H9 (cell line): Measurements from ENCODE around the gene ATP13A2. TPM values are rescaled to one million over a fixed set of nuclear protein-coding genes. Genes with fewer than 3 reads are reported as not detected.

Experiments used
- DNase-seq: peaks from one replicate; pipeline ENCODE4 v3.0.0-alpha.2; 2017
- H2AFZ ChIP-seq: one replicate; pipeline ENCODE4 v1.6.1; 2013; ENCODE audit warnings: mild to moderate bottlenecking, low read length, control low read depth, moderate library complexity
- H2AK5ac ChIP-seq: 2 replicates; pipeline ENCODE4 v1.6.1; 2013; ENCODE audit warnings: low read length, control low read depth, mixed read lengths; ENCODE audit not compliant: insufficient read length
- H2BK120ac ChIP-seq: one replicate; pipeline ENCODE4 v1.6.1; 2013; ENCODE audit warnings: low read depth, mild to moderate bottlenecking, low read length, control low read depth, inconsistent platforms; ENCODE audit not compliant: poor library complexity, severe bottlenecking
- H2BK12ac ChIP-seq: 2 replicates; pipeline ENCODE4 v1.6.1; 2013; ENCODE audit warnings: low read length, control low read depth, mixed read lengths, low read depth; ENCODE audit not compliant: insufficient read length
- H2BK15ac ChIP-seq: 2 replicates; pipeline ENCODE4 v1.6.1; 2013; ENCODE audit warnings: low read depth, low read length, control low read depth
- H2BK20ac ChIP-seq: one replicate; pipeline ENCODE4 v1.6.1; 2013; ENCODE audit warnings: low read depth, mild to moderate bottlenecking, low read length, control low read depth, inconsistent platforms; ENCODE audit not compliant: poor library complexity, severe bottlenecking
- H2BK5ac ChIP-seq: 2 replicates; pipeline ENCODE4 v1.6.1; 2013; ENCODE audit warnings: low read length, control low read depth, mixed read lengths; ENCODE audit not compliant: insufficient read length
- H3K14ac ChIP-seq: 2 replicates; pipeline ENCODE4 v1.6.1; 2013; ENCODE audit warnings: low read length, control low read depth; ENCODE audit not compliant: insufficient read depth
- H3K18ac ChIP-seq: 2 replicates; pipeline ENCODE4 v1.6.1; 2013; ENCODE audit warnings: low read depth, mild to moderate bottlenecking, mixed read lengths, low read length, control low read depth; ENCODE audit not compliant: insufficient read length
- H3K23ac ChIP-seq: 2 replicates; pipeline ENCODE4 v1.6.1; 2013; ENCODE audit warnings: low read length, control low read depth, mixed read lengths, low read depth; ENCODE audit not compliant: insufficient read length
- H3K23me2 ChIP-seq: 2 replicates; pipeline ENCODE4 v1.6.1; 2013; ENCODE audit warnings: low read depth, mild to moderate bottlenecking, mixed read lengths, low read length, control low read depth; ENCODE audit not compliant: insufficient read length, poor library complexity, severe bottlenecking
- H3K27ac ChIP-seq: 2 replicates; pipeline ENCODE4 v1.5.1; 2013; ENCODE audit warnings: low read length, control low read depth, mixed read lengths, low read depth; ENCODE audit not compliant: insufficient read length
- H3K27me3 ChIP-seq: 2 replicates; pipeline ENCODE4 v1.6.1; 2013; ENCODE audit warnings: low read length, control low read depth, inconsistent platforms; ENCODE audit not compliant: insufficient read depth
- H3K4ac ChIP-seq: 2 replicates; pipeline ENCODE4 v1.6.1; 2013; ENCODE audit warnings: low read depth, mild to moderate bottlenecking, control low read depth, inconsistent platforms, low read length, moderate library complexity
- H3K4me1 ChIP-seq: 2 replicates; pipeline ENCODE4 v1.6.1; 2013; ENCODE audit warnings: low read length, control low read depth, inconsistent platforms; ENCODE audit not compliant: insufficient read depth
- H3K4me2 ChIP-seq: 2 replicates; pipeline ENCODE4 v1.6.1; 2013; ENCODE audit warnings: low read length, control low read depth, mixed read lengths; ENCODE audit not compliant: insufficient read length, insufficient read depth
- H3K56ac ChIP-seq: 2 replicates; pipeline ENCODE4 v1.6.1; 2013; ENCODE audit warnings: low read depth, mild to moderate bottlenecking, mixed read lengths, low read length, control low read depth; ENCODE audit not compliant: insufficient read length
- H3K79me1 ChIP-seq: 2 replicates; pipeline ENCODE4 v1.6.1; 2013; ENCODE audit warnings: low read depth, mild to moderate bottlenecking, moderate library complexity, low read length, control low read depth, inconsistent platforms; ENCODE audit not compliant: insufficient read depth, poor library complexity, severe bottlenecking
- H3K79me2 ChIP-seq: 2 replicates; pipeline ENCODE4 v1.6.1; 2013; ENCODE audit warnings: low read length, control low read depth, inconsistent platforms; ENCODE audit not compliant: insufficient read depth
- H3K9ac ChIP-seq: 2 replicates; pipeline ENCODE4 v1.6.1; 2013; ENCODE audit warnings: low read length, control low read depth, mixed read lengths; ENCODE audit not compliant: insufficient read length; ENCODE audit errors: extremely low read depth
- H3K9me3 ChIP-seq: one replicate; pipeline ENCODE4 v1.6.1; 2013; ENCODE audit warnings: low read depth, low read length, inconsistent platforms; ENCODE audit not compliant: control insufficient read depth
- H3T11ph ChIP-seq: one replicate; pipeline ENCODE4 v1.6.1; 2013; ENCODE audit warnings: mild to moderate bottlenecking, low read length, control low read depth, inconsistent platforms
- H4K20me1 ChIP-seq: one replicate; pipeline ENCODE4 v1.6.1; 2013; ENCODE audit not compliant: control insufficient read depth, insufficient read length, insufficient read depth
- H4K5ac ChIP-seq: 2 replicates; pipeline ENCODE4 v1.6.1; 2013; ENCODE audit warnings: low read depth, mild to moderate bottlenecking, mixed read lengths, low read length, control low read depth; ENCODE audit not compliant: insufficient read length
- H4K8ac ChIP-seq: replicated peaks from 2 replicates; pipeline ENCODE4 v1.6.1; 2013; ENCODE audit warnings: low read length, control low read depth, mixed read lengths, low read depth; ENCODE audit not compliant: insufficient read length
- H4K91ac ChIP-seq: 2 replicates; pipeline ENCODE4 v1.6.1; 2013; ENCODE audit warnings: low read depth, mild to moderate bottlenecking, moderate library complexity, mixed read lengths, low read length, control low read depth; ENCODE audit not compliant: insufficient read length
- H3K27ac Mint-ChIP-seq, 3 experiments: 2 replicates in 2 of 3; 3 replicates in 1 of 3; pipeline ENCODE4 v1.8.0; 2020 to 2021; ENCODE audit warnings: mixed read lengths in 3 of 3, mild to moderate bottlenecking in 1 of 3, moderate library complexity in 1 of 3
- H3K27me3 Mint-ChIP-seq: 2 replicates; pipeline ENCODE4 v1.8.0; 2021; ENCODE audit warnings: low read depth, mild to moderate bottlenecking, moderate library complexity, mixed read lengths
- H3K36me3 Mint-ChIP-seq, 3 experiments: 2 replicates in 2 of 3; 3 replicates in 1 of 3; pipeline ENCODE4 v1.8.0; 2020 to 2021; ENCODE audit warnings: low read depth in 3 of 3, mixed read lengths in 3 of 3; ENCODE audit not compliant: insufficient read depth in 1 of 3
- H3K4me1 Mint-ChIP-seq, 2 experiments: 2 replicates each; pipeline ENCODE4 v1.8.0; 2020; ENCODE audit warnings: mixed read lengths in 2 of 2
- H3K4me3 Mint-ChIP-seq, 2 experiments: 2 replicates in 1 of 2; 3 replicates in 1 of 2; pipeline ENCODE4 v1.8.0; 2020 to 2021; ENCODE audit warnings: mild to moderate bottlenecking in 2 of 2, mixed read lengths in 2 of 2, moderate library complexity in 1 of 2
- H3K9me3 Mint-ChIP-seq, 2 experiments: 2 replicates in 1 of 2; 3 replicates in 1 of 2; pipeline ENCODE4 v1.8.0; 2020; ENCODE audit warnings: mild to moderate bottlenecking in 2 of 2, mixed read lengths in 2 of 2, moderate library complexity in 1 of 2
- CTCF ChIP-seq: fragments of 200-600 bp; sonication (generic); conservative IDR thresholded peaks from 3 replicates; pipeline ENCODE4 v1.8.0; 2021; ENCODE audit warnings: antibody characterized with exemption, mild to moderate bottlenecking
- WGBS: extraction: QIAGEN DNeasy Blood & Tissue Kit; methylation state at CpG from one replicate; pipeline ENCODE4 v1.1.7; 2013; ENCODE audit warnings: missing lambda C conversion rate, low lambda C conversion rate, mixed read lengths; ENCODE audit not compliant: insufficient read length; ENCODE audit errors: extremely low coverage; 5-methylcytosine and 5-hydroxymethylcytosine counted together
- total RNA-seq: library from RNA; stranded (reverse); gene quantifications from 2 replicates; pipeline ENCODE4 v1.2.1, GENCODE V29; 2021

The ATP13A2 gene
- total RNA-seq, 1 experiment from 2014 or later: 53.6 TPM

GRCh38 chr1:16976966-16977365, 34.8 kb downstream of the ATP13A2 start:
- Histone ChIP-seq H2BK15ac (no peak overlapping the region), H2BK20ac (no peak overlapping the region), H3K9ac (no peak overlapping the region), H3K4me2 (no peak overlapping the region), H3K79me1 (no peaks in the 10 kb centered on the region), H3K27me3 (no peaks in the 10 kb centered on the region), H3K4me1 (no peaks in the 10 kb centered on the region; the same call in 1 of the 2 replicates), H2BK5ac (no peak overlapping the region), H2BK12ac (no peak overlapping the region), H3K56ac (no peak overlapping the region), H2AK5ac (no peak overlapping the region), H3K79me2 (no peaks in the 10 kb centered on the region; the same call in 1 of the 2 replicates), H3K23ac (no peak overlapping the region), H3K9me3 (no peaks in the 10 kb centered on the region), H4K5ac (no peak overlapping the region), H2BK120ac (no peak overlapping the region), H2AFZ (no peak overlapping the region), H3K23me2 (peaks cover 11% of the 10 kb centered on the region), H4K8ac (no peak overlapping the region), H3K18ac (no peak overlapping the region), H3K14ac (no peak overlapping the region), H4K91ac (no peak overlapping the region), H3K4ac (no peak overlapping the region), H3K27ac (no peak overlapping the region), H4K20me1 (no peaks in the 10 kb centered on the region), H3T11ph (no peak overlapping the region)
- peaks cover 8 to 39% (median 38%) of the 10 kb centered on the region in 3 experiments for H3K36me3 Mint-ChIP-seq
- no peak overlapping the region for H3K4me3 Mint-ChIP-seq
- H3K27me3 Mint-ChIP-seq: peaks cover 9% of the 10 kb centered on the region
- no peak for TF ChIP-seq CTCF
- WGBS: no CpG with 5 or more reads among the region's 16 CpGs
- peaks cover 21 to 39% of the 10 kb centered on the region in 2 experiments for H3K4me1 Mint-ChIP-seq
- H3K27ac Mint-ChIP-seq: no peak overlapping the region
- H3K9me3 Mint-ChIP-seq: no peaks in the 10 kb centered on the region
- DNase-seq: no peak
